ENCODE measurements around the gene CACNA1G.

The CACNA1G gene

GRCh38 chr17:50560931-50561745 lies 623 bp downstream of the CACNA1G start:
- no peak for DNase-seq (ENCODE audit: extremely low read depth, insufficient read length)
- H3K4me3 ChIP-seq (replicated peaks; ENCODE audit: low read depth, low read length) = peak overlapping the region; percentile 57
- no peak for TF ChIP-seq CTCF (IDR thresholded peaks at IDR 0.05; ENCODE audit: insufficient read depth, low read length, poor library complexity, severe bottlenecking)
- H3K27me3 ChIP-seq (replicated peaks; ENCODE audit: control insufficient read depth, insufficient read depth, low read length) = peaks cover 2% of the 10 kb centered on the region
- no peaks in the 10 kb centered on the region for H3K36me3 ChIP-seq (ENCODE audit: control insufficient read depth, insufficient read depth, low read length)

DNA sequence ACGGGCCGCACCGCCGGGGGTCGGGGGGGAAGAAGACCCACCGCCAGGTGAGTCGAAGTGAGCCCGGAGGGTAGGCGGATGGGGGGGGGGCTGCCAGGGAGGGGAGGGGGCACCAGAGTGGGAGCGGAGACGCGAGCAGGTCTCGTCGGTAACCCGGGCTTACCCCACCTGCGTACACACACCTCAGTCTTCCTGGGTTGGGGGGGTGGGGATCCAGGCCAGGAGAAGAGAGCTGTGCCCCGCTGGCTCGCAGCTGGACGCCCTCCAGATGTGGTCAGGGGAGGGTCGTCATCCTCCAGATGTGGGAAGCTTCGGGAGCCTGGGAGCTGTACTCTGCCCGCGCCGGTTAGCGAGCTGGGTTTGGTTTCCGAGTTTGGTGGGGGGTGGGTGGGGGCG lies 1.2 kb downstream of the CACNA1G start:
- Histone ChIP-seq H3K4me3 (replicated peaks; ENCODE audit: low read depth, low read length) (no peak overlapping the region; the same call in 1 of the 2 replicates), H3K36me3 (ENCODE audit: control insufficient read depth, insufficient read depth, low read length) (no peaks in the 10 kb centered on the region), H3K27me3 (replicated peaks; ENCODE audit: control insufficient read depth, insufficient read depth, low read length) (peaks cover 2% of the 10 kb centered on the region)
- DNase-seq (ENCODE audit: extremely low read depth, insufficient read length) = no peak
- no peak for TF ChIP-seq CTCF (IDR thresholded peaks at IDR 0.05; ENCODE audit: insufficient read depth, low read length, poor library complexity, severe bottlenecking)

- no peak for DNase-seq (ENCODE audit: extremely low read depth, insufficient read length)
- Histone ChIP-seq H3K27me3 (replicated peaks; ENCODE audit: control insufficient read depth, insufficient read depth, low read length) (peaks cover 2% of the 10 kb centered on the region), H3K36me3 (ENCODE audit: control insufficient read depth, insufficient read depth, low read length) (no peaks in the 10 kb centered on the region), H3K4me3 (replicated peaks; ENCODE audit: low read depth, low read length) (no peak overlapping the region)
- TF ChIP-seq CTCF (IDR thresholded peaks at IDR 0.05; ENCODE audit: insufficient read depth, low read length, poor library complexity, severe bottlenecking) = peak; percentile 6
Observed at GRCh38 chr17:50562242-50563091, 2.0 kb downstream of the CACNA1G start.

DNA sequence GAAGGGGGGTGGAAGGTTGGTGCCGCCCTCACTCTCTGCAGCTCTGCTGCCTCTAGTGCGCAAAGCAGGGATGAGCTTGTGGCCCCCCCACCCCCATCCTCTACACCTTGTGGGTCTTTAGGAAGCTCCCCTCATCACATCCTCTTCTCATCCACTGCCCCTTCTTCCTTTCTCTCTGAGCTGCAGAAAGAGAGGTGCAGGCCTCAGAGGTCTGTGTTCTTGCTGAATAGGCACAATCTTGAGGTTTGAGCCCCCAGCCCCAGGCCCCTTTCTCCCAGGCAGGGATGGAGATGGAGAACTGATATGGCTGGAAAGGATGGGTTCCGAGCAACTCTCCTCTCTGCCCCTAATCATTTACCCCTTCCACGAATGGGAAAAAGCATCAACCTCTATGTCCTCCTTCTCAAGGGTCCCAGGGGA lies 2.6 kb downstream of the CACNA1G start:
- no peak for DNase-seq (ENCODE audit: extremely low read depth, insufficient read length)
- TF ChIP-seq CTCF (IDR thresholded peaks at IDR 0.05; ENCODE audit: insufficient read depth, low read length, poor library complexity, severe bottlenecking) = no peak
- Histone ChIP-seq H3K27me3 (replicated peaks; ENCODE audit: control insufficient read depth, insufficient read depth, low read length) (peaks cover 2% of the 10 kb centered on the region), H3K36me3 (ENCODE audit: control insufficient read depth, insufficient read depth, low read length) (no peaks in the 10 kb centered on the region), H3K4me3 (replicated peaks; ENCODE audit: low read depth, low read length) (no peak overlapping the region)

DNA sequence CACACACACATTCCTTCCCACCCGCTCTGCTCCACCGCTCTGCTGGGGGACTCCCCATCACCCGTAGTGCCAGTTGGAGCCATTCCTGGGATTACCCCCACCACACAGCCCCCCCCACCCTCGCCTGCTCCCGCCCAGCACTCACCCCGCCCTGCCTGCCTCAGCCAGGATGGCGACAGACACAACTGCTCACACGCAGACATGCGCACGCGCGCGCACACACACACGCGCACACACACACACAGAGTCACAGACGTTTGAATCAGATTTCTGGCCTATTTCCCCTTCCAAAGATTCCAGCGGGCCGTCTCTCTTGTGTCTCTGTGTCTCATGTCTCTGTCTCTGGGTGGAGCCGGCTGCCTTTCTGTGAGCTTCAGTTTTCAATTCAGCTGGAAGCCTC lies 4.4 kb downstream of the CACNA1G start:
- Histone ChIP-seq H3K4me3 (replicated peaks; ENCODE audit: low read depth, low read length) (no peak overlapping the region), H3K36me3 (ENCODE audit: control insufficient read depth, insufficient read depth, low read length) (no peaks in the 10 kb centered on the region), H3K27me3 (replicated peaks; ENCODE audit: control insufficient read depth, insufficient read depth, low read length) (peaks cover 1% of the 10 kb centered on the region; the same call in 1 of the 2 replicates)
- no peak for TF ChIP-seq CTCF (IDR thresholded peaks at IDR 0.05; ENCODE audit: insufficient read depth, low read length, poor library complexity, severe bottlenecking)
- DNase-seq (ENCODE audit: extremely low read depth, insufficient read length) = no peak

All from GM06990 (cell line).